Measurements from ENCODE around the gene KRTAP10-1. TPM values are rescaled to one million over a fixed set of nuclear protein-coding genes. Genes with fewer than 3 reads are reported as not detected.

The KRTAP10-1 gene
- total RNA-seq, 2 donors from 2014 or later: not detected

DNA sequence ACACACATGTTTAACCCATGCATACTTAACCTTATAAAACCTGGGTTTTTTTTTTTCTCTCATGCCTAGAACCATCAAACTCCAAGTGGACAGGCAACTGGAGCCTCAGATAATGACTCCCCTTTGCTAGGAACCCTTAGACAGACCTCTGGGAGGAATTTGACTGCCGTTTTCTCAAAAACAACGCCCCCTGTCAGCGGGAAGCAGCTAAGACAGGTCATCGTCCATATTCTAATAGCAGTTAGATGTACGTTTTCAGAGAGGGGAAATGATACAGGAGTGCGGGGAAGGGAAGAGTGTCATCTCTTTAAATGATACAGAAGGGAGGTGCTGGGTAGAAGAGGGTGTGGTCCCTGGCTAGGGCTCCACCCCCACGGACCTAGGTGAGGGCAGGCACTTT lies 50.0 kb downstream of the KRTAP10-1 start:
- H3K4me3 Mint-ChIP-seq: no peak overlapping the region
- peaks cover 4% of the 10 kb centered on the region for H3K4me1 Mint-ChIP-seq (ENCODE audit: low read depth)
- H3K27me3 Mint-ChIP-seq (ENCODE audit: low read depth): peaks cover 6% of the 10 kb centered on the region
- ATAC-seq (replicated peaks in 1 of 2) (no peak), DNase-seq (no peak)
- H3K36me3 Mint-ChIP-seq (ENCODE audit: insufficient read depth in 2 of 2): peaks cover 7 to 13% of the 10 kb centered on the region in 2 donors
- H3K27ac Mint-ChIP-seq: no peak overlapping the region
- H3K9me3 Mint-ChIP-seq: peaks cover 10% of the 10 kb centered on the region in 2 donors

Other genes starting within 250 kb of the KRTAP10-1 start
- 100 to 1,000 TPM; 104 to 109 TPM for gene PFKL, start 240.1 kb downstream of the KRTAP10-1 start, total RNA-seq
- 10 to 100 TPM; 14.5 to 17.2 TPM for gene CFAP410, start 200.8 kb downstream of the KRTAP10-1 start, total RNA-seq
- 1 to 10 TPM; 2.4 to 3.2 TPM for gene TRPM2, start 186.6 kb downstream of the KRTAP10-1 start, total RNA-seq
- 1 to 10 TPM; 2.8 to 3.8 TPM for gene LRRC3, start 84.7 kb downstream of the KRTAP10-1 start, total RNA-seq
- gene KRTAP10-2, start 11.3 kb upstream of the KRTAP10-1 start, total RNA-seq: not detected
- gene KRTAP10-3, start 18.6 kb upstream of the KRTAP10-1 start, total RNA-seq: not detected
- gene KRTAP10-4, start 33.5 kb upstream of the KRTAP10-1 start, total RNA-seq: not detected
- gene KRTAP10-5, start 40.4 kb upstream of the KRTAP10-1 start, total RNA-seq: not detected
- not detected for gene KRTAP10-6, start 52.3 kb upstream of the KRTAP10-1 start, total RNA-seq
- gene KRTAP10-7, start 60.4 kb upstream of the KRTAP10-1 start, total RNA-seq: not detected
- gene KRTAP10-8, start 71.9 kb upstream of the KRTAP10-1 start, total RNA-seq: not detected
- gene KRTAP10-9, start 86.9 kb upstream of the KRTAP10-1 start, total RNA-seq: not detected
- not detected for gene KRTAP10-10, start 97.2 kb upstream of the KRTAP10-1 start, total RNA-seq
- gene KRTAP10-11, start 106.2 kb upstream of the KRTAP10-1 start, total RNA-seq: not detected
- gene KRTAP12-4, start 114.5 kb upstream of the KRTAP10-1 start, total RNA-seq: not detected
- not detected for gene KRTAP12-3, start 117.7 kb upstream of the KRTAP10-1 start, total RNA-seq
- gene KRTAP12-2, start 126.7 kb upstream of the KRTAP10-1 start, total RNA-seq: not detected
- gene KRTAP12-1, start 142.0 kb upstream of the KRTAP10-1 start, total RNA-seq: not detected
- not detected for gene KRTAP10-12, start 157.0 kb upstream of the KRTAP10-1 start, total RNA-seq
- gene TSPEAR, start 171.4 kb upstream of the KRTAP10-1 start, total RNA-seq: not detected